HUES64 (cell line): Measurements from ENCODE around the gene ABHD17B.

Experiments
- H3K27ac ChIP-seq: 2 replicates; pipeline ENCODE4 v1.7.0; 2013; ENCODE audit warnings: low read depth, low read length, inconsistent platforms
- H3K27me3 ChIP-seq: 2 replicates; pipeline ENCODE4 v1.6.1; 2013; ENCODE audit warnings: mild to moderate bottlenecking, low read length; ENCODE audit not compliant: insufficient read depth
- H3K36me3 ChIP-seq: 2 replicates; pipeline ENCODE4 v1.6.1; 2013; ENCODE audit warnings: mild to moderate bottlenecking, low read length; ENCODE audit not compliant: insufficient read depth
- H3K4me1 ChIP-seq: 2 replicates; pipeline ENCODE4 v1.6.1; 2013; ENCODE audit warnings: mild to moderate bottlenecking, low read length, moderate library complexity; ENCODE audit not compliant: insufficient read depth
- H3K4me3 ChIP-seq: 2 replicates; pipeline ENCODE4 v1.5.1; 2013; ENCODE audit warnings: mild to moderate bottlenecking, low read length, moderate library complexity
- H3K9ac ChIP-seq: 2 replicates; pipeline ENCODE4 v1.6.1; 2013; ENCODE audit warnings: mild to moderate bottlenecking, low read depth, low read length
- H3K9me3 ChIP-seq: 2 replicates; pipeline ENCODE4 v1.6.1; 2013; ENCODE audit warnings: low read depth, low read length; ENCODE audit not compliant: insufficient read depth
- WGBS: fragments of 150-250, 120-280 bp; methylation state at CpG from one replicate; pipeline ENCODE4 v1.1.7; 2013; ENCODE audit warnings: missing lambda C conversion rate; 5-methylcytosine and 5-hydroxymethylcytosine counted together

Gene ABHD17B

GRCh38 chr9:71819115-71819739, 91.8 kb downstream of the ABHD17B start:
- no peak overlapping the region for H3K27ac ChIP-seq
- no peak overlapping the region for H3K9ac ChIP-seq
- no peaks in the 10 kb centered on the region for H3K27me3 ChIP-seq
- no peaks in the 10 kb centered on the region for H3K9me3 ChIP-seq
- 85% methylated on average over 8 of the region's 8 CpGs for WGBS
- H3K4me3 ChIP-seq, result no peak overlapping the region
- H3K36me3 ChIP-seq, result no peaks in the 10 kb centered on the region
- peaks cover 11% of the 10 kb centered on the region for H3K4me1 ChIP-seq

- H3K27ac ChIP-seq, result no peak overlapping the region
- 85% methylated on average over 9 of the region's 9 CpGs for WGBS
- H3K27me3 ChIP-seq, result no peaks in the 10 kb centered on the region
Observed at GRCh38 chr9:71816916-71817451, 94.0 kb downstream of the ABHD17B start.

More at GRCh38 chr9:71816916-71817451, 94.0 kb downstream of the ABHD17B start:
- no peaks in the 10 kb centered on the region for H3K36me3 ChIP-seq
- H3K4me1 ChIP-seq, result peaks cover 11% of the 10 kb centered on the region
- H3K9ac ChIP-seq, result no peak overlapping the region
- H3K4me3 ChIP-seq, result no peak overlapping the region
- no peaks in the 10 kb centered on the region for H3K9me3 ChIP-seq
